ENCODE results near the gene PIM1. TPM values are rescaled to one million over a fixed set of nuclear protein-coding genes. Genes with fewer than 3 reads are reported as not detected.

PIM1 gene
- total and polyA plus RNA-seq, 9 of the 15 experiments (the other 6 are each of a cell fraction or from before 2014, with no cell fraction given) = 19.0 to 789 (median 212) TPM

- TF ChIP-seq BRCA1 (IDR thresholded peaks at IDR 0.05) (no peak), BRCA1 (CRISPR knock-in tag; IDR thresholded peaks at IDR 0.05) (no peak), ZNF140 (CRISPR knock-in tag; IDR thresholded peaks at IDR 0.05) (no peak), HDAC3 (IDR thresholded peaks at IDR 0.05; ENCODE audit: borderline replicate concordance, partially characterized antibody) (no peak), HLTF (IDR thresholded peaks at IDR 0.05) (no peak), KLF1 (tag; IDR thresholded peaks at IDR 0.05) (no peak), ZBTB7A (IDR thresholded peaks at IDR 0.05; ENCODE audit: borderline replicate concordance, control insufficient read depth, low read depth, low read length) (no peak), FUS (optimal IDR thresholded peaks at IDR 0.05; ENCODE audit: low read depth, low read length) (no peak), NR2C2 (CRISPR knock-in tag; IDR thresholded peaks at IDR 0.05) (no peak), NR2C2 (tag; IDR thresholded peaks at IDR 0.05) (no peak), CHD2 (IDR thresholded peaks at IDR 0.05; ENCODE audit: low read depth, low read length) (0 out of 2 replicates have a peak, but pooled peaks have one; percentile 37), HSF4 (CRISPR knock-in tag; IDR thresholded peaks at IDR 0.05; ENCODE audit: borderline replicate concordance) (no peak), ZNF232 (CRISPR knock-in tag; IDR thresholded peaks at IDR 0.05) (no peak), ZNF518B (CRISPR knock-in tag; IDR thresholded peaks at IDR 0.05) (no peak; the same call in 1 of the 2 replicates), CBFA2T3 (IDR thresholded peaks at IDR 0.05) (no peak), ZFPM2 (CRISPR knock-in tag; IDR thresholded peaks at IDR 0.05) (no peak), ESRRB (CRISPR knock-in tag; IDR thresholded peaks at IDR 0.05; ENCODE audit: borderline replicate concordance) (no peak), PHF21A (IDR thresholded peaks at IDR 0.05; ENCODE audit: borderline replicate concordance, low read depth) (no peak), YBX1 (IDR thresholded peaks at IDR 0.05) (no peak), SRSF7 (optimal IDR thresholded peaks at IDR 0.05; ENCODE audit: low read depth, low read length) (no peak), PHB2 (IDR thresholded peaks at IDR 0.05; ENCODE audit: low read depth) (no peak), ZNF699 (CRISPR knock-in tag; IDR thresholded peaks at IDR 0.05; ENCODE audit: insufficient replicate concordance) (no peak), ZNF274 (IDR thresholded peaks at IDR 0.05; ENCODE audit: borderline replicate concordance, low read depth, low read length) (peak; percentile 39; the same call in 1 of the 2 replicates), ZNF830 (CRISPR knock-in tag; IDR thresholded peaks at IDR 0.05) (peak; percentile 90), RAD21 (CRISPR knock-in tag; conservative IDR thresholded peaks at IDR 0.05 in 1 of 2, IDR thresholded peaks at IDR 0.05 in 1 of 2) (no peak), PYGO2 (tag; IDR thresholded peaks at IDR 0.05) (no peak), SMAD3 (CRISPR knock-in tag; conservative IDR thresholded peaks at IDR 0.05) (no peak), EZH2 (IDR thresholded peaks at IDR 0.05; ENCODE audit: borderline replicate concordance, low read depth, low read length) (no peak)
These were observed 4.8 kb downstream of the PIM1 start (continued) for GRCh38 chr6:37174515-37175331.
